Measurements from ENCODE around the gene CNPY1.

Gene CNPY1

DNA sequence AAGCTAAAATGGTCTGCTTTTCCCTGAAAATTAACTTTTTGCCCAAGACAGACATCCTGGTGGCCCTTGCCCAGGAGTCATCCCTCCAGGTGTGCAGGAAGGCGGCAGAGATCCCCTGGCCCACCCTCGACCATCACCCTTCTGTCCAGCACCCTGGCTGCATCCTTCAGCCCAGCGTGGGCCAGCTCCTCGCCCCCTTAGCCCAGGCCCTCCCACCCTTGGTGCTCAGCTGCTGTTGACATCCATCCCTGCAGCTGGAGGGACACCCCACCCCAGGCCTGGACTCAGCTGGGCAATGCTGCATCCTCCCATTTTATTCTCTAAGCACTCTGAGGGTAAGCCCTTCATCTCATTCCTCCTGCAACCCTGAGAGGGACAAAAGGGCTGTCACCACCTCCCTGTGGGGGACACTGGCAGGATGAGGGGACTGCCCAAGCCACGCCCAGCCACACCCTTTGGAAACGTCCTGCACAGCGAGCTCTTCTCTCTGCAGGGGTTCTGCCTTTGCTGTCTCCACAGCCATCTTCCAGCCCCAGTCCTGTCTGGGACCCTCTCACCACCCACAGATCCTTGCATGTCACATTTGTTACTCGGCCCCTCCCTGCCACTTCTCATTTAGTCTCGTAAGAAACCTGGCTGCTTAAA is 57.8 kb downstream of the CNPY1 start:
- no peak for DNase-seq (ENCODE audit: low spot score)
- in situ Hi-C loops (cut with MboI; ENCODE audit: low pct_unique_long_range_greater_than_20kb, low sequenced_read_pairs, unreplicated experiment) = no loop called here
- TF ChIP-seq, protein P1, sequence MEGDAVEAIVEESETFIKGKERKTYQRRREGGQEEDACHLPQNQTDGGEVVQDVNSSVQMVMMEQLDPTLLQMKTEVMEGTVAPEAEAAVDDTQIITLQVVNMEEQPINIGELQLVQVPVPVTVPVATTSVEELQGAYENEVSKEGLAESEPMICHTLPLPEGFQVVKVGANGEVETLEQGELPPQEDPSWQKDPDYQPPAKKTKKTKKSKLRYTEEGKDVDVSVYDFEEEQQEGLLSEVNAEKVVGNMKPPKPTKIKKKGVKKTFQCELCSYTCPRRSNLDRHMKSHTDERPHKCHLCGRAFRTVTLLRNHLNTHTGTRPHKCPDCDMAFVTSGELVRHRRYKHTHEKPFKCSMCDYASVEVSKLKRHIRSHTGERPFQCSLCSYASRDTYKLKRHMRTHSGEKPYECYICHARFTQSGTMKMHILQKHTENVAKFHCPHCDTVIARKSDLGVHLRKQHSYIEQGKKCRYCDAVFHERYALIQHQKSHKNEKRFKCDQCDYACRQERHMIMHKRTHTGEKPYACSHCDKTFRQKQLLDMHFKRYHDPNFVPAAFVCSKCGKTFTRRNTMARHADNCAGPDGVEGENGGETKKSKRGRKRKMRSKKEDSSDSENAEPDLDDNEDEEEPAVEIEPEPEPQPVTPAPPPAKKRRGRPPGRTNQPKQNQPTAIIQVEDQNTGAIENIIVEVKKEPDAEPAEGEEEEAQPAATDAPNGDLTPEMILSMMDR (IDR thresholded peaks at IDR 0.05; ENCODE audit: extremely low read depth, insufficient read depth, missing control alignments) = no peak

DNA sequence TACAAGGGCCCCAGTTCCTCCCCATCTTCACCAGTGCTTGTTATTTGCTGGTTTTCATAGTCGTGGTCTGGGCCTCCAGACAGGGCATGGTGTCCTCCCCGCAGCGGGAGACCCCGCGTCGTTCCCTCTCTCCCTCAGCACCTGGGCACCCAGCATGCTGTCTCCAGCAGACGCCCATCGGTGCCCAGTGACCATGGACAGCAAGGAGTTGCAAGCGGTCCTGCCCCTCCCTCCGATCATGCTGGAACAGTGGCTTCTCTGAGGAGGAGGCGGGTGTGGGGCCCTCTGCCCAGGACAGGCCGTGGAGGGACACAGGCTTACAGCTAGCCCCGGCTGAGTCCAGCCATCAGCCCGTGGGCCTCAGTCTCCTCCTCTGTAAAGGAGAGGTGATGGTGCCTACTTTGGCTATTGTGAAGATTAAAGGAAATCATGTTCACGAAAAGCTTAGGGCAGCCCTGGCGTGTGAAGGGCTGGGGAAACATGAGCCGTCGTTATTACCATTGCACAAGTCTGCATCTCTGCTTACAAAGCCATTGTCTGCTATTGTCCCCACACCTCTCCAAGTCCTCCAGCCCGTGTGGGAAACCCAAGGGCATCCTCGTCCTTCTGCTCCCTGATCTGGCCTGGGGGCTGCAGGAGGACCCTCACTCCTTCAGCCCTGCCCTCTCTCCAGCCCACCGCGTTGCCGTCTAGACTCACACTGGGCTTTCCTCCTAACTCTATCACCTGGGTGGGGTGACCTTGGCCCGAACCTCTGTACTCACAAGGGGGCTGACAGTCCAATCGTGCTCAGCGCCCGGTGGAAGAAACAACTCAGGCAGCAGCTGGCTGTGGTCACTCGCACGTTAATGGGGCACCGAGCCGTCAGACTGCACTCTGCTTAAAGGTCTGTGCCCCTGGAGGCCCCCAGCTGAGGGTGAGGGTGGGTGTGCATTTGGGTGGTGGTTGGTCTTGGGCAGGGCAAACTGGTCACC is 58.6 kb downstream of the CNPY1 start:
- in situ Hi-C loops (cut with MboI; ENCODE audit: low pct_unique_long_range_greater_than_20kb, low sequenced_read_pairs, unreplicated experiment) = no loop called here
- TF ChIP-seq, protein P1 (IDR thresholded peaks at IDR 0.05; ENCODE audit: extremely low read depth, insufficient read depth, missing control alignments) = no peak
- DNase-seq (ENCODE audit: low spot score) = no peak

DNA sequence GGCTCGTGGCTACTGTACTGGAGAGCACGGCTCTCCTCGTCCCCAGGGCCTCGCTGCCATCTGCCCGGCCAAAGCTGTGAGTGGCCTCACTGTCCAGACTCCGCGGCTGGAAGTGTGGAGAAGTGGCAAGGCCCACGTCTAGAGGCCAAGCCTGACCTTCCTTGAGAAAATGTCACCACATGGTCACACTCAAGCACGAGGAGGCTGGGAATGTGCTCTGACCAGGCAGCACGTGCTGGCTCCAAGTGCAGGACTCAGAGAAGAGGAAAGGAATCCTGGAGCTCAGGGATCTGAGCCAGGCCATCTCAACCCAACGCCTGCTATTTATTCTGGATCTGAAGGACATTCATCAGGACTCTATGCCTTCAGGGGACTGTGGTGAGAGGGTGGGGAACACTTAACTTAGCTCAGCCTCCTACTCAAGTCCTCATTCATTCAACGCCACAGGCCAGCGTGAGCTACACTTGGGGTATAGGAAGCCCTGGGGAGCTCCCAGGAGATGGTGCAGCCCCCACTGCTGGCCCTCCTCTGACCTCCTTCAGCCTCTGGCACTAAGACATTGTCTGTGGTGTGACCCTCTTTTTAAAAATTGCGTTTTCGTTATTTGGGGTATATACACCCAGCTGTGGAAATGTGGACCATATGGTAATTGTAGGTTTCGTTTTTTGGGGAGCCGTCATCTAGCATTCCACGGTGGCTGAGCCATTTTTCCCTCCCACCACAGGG is 59.4 kb downstream of the CNPY1 start:
- in situ Hi-C loops (cut with MboI; ENCODE audit: low pct_unique_long_range_greater_than_20kb, low sequenced_read_pairs, unreplicated experiment) = no loop called here

DNA sequence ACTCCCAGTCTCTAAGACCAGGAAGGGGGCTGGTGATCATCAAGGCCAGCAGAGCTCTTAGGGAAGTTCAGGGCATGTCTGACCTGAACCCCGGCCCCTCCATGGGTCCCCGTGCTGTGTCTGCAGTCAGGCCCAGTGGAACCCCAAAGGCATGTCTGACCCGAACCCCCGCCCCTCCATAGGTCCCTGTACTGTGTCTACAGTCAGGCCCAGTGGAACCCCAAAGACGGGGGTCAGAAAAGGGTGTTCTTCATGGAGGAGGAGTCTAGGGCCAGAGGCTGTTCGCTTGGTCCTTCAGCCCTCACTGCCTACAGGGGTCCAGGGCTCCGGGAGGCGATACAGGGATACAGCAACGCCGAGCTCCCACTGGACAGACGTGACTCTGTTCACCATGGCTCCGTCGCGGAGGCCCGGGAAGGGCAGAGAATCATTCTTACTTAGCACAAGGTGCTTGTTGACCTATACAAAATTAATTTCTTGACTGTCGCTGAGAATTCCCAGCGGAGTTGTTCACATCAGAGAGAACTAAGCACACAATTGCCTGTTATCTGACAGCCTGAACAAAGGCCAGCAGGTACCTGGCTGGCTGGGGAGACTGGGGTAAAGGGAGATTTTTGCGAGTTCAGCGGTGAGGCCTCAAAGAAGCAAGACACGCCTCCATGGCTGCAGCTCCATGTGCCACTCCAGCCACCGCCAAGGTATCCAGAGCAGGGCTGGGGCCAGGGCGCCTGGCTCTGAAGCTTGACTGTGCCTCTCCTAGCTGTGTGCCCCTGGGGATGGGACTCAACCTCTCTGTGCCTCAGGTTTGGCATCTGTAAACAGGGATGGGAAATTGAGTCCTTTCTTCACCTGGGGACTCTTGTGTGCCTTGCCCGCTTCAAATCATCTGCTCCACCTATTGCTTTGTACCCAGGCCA is 61.6 kb downstream of the CNPY1 start:
- TF ChIP-seq, protein P1 (IDR thresholded peaks at IDR 0.05; ENCODE audit: extremely low read depth, insufficient read depth, missing control alignments) = no peak
- DNase-seq (ENCODE audit: low spot score) = no peak
- in situ Hi-C loops (cut with MboI; ENCODE audit: low pct_unique_long_range_greater_than_20kb, low sequenced_read_pairs, unreplicated experiment) = no loop called here

More for the DNA sequence above, 59.4 kb downstream of the CNPY1 start:
- no peak for DNase-seq (ENCODE audit: low spot score)
- TF ChIP-seq, protein P1 (IDR thresholded peaks at IDR 0.05; ENCODE audit: extremely low read depth, insufficient read depth, missing control alignments) = no peak

DNA sequence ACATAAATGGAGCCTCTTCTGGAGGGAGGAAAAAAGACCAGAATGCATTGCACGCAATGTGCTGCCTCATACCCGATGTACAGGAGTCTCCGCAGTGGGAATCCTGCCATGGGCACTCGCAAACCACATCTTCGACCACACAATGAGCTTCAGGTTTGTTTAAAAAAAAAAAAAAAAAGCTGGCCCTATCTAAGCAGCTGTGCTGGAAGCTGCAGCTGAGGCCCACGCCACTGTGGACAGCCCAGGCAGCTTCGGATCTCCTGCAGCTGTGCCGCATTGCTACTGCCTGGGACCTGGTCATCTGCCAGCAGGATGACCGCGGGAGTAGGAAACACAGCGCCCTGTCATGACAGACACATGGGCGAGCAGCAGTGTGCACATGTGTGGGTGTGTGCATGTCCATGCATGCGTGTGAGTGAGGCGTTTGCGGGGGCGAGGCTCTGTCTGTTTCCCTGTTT is 62.5 kb downstream of the CNPY1 start:
- TF ChIP-seq, protein P1 (IDR thresholded peaks at IDR 0.05; ENCODE audit: extremely low read depth, insufficient read depth, missing control alignments) = no peak
- in situ Hi-C loops (cut with MboI; ENCODE audit: low pct_unique_long_range_greater_than_20kb, low sequenced_read_pairs, unreplicated experiment) = no loop called here
- DNase-seq (ENCODE audit: low spot score) = no peak

All from GM13977 (cell line).